NCI-H128 (cell line): ENCODE results near the gene LATS1.
"Not testable (repeated sequence)": the region's sequence is repeated elsewhere in the genome, so short reads cannot be mapped to it uniquely, and the experiment has no call there.

Source experiments
- DNase-seq: peaks from one replicate; lab custom pipeline; 2025; ENCODE audit not compliant: unreplicated experiment; lab: John Stamatoyannopoulos, UW

LATS1 gene

GRCh38 chr6:149728499-149729234 is 10.8 kb upstream of the LATS1 start:
- no peak for DNase-seq

- DNase-seq: no peak
Observed at GRCh38 chr6:149727793-149728498, 10.0 kb upstream of the LATS1 start.

DNA sequence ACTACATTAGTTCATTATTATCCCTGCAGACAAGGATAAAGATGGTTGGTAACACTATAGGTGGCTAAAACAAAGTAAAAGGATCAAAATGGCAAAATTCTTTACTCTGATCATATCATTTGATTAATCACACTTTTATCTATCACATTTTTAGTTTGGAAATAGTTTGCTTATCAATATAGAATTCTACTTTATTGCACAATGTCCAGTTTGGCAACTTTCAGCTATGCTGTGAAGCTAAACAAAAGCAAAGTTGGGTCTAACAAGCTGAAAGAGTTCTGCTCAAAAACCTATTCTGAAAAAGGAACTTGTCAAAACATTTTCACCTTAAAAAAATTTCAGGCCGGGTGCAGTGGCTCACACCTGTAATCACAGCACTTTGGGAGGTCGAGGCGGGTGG is 7.9 kb upstream of the LATS1 start:
- no peak for DNase-seq

DNA sequence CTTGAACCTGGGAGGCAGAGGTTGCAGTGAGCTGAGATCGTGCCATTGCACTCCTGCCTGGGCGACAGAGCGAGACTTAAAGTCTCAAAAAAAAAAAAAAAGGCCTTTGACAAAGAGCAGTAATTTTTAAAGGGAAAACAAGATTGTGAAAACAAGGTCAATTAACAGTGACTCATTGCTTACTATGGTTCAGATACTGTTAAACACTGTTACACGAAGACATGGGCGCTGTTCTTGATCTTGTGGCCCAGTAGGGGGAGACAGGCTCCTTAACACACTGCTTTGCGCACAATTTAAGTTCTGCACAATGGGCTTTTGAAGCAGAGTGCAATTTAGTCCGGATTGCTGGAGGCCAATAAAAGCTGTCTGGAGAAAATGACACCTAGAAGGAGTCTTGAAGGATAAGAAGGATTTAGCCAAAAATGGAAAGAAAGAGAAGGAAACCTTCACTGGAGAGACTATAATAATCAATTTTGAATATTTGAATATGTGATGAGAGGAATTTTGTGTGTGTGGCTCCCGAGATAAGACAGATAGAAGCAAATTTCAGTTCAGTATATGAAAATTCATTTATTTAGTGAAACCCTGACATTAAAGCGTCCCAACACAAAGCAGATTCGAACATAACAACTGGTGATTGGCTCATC is 6.0 kb upstream of the LATS1 start:
- DNase-seq: no peak

DNA sequence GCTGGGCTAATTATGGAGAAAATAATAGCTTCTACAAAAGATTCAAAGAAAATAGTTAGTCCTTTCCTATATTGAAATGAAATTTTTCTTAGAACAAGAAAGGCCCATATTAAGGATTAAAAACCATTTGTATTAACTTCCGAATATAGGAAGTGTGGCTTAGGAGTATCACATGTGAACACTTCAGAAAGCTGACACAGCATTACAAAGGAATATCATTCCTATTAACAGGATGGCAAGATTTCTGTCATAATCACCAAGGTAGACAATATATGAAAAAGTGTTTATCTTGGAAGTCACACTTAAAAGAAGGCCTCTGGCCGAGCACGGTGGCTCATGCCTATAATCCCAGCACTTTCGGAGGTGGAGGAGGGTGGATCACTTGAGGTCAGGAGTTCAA is 5.4 kb upstream of the LATS1 start:
- no peak for DNase-seq

- DNase-seq: no peak
Observed at GRCh38 chr6:149719531-149719930, 1.6 kb upstream of the LATS1 start.

- DNase-seq: peak; percentile 15
Observed at GRCh38 chr6:149717255-149717587, 680 bp downstream of the LATS1 start.

- no peak for DNase-seq
Observed at GRCh38 chr6:149716181-149716963, 1.5 kb downstream of the LATS1 start.

DNA sequence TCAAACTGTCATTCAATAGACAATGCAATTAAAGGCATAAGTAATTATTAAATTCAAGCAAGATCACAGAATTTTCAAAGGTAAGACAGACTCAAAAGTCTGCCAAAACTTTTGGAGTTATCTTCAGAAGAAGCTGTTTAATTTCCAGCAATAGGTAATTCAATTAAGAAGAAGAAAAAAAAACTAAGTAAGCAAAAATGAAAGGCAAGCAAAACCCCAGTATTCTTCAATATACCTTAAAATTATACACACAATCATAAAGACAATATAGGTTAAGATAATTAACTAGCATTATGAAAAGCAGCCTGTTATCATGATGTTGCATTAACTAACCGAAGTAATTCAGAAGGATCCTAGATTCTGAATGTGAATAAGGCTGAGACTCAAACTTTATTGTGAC is 3.5 kb downstream of the LATS1 start:
- no peak for DNase-seq

DNA sequence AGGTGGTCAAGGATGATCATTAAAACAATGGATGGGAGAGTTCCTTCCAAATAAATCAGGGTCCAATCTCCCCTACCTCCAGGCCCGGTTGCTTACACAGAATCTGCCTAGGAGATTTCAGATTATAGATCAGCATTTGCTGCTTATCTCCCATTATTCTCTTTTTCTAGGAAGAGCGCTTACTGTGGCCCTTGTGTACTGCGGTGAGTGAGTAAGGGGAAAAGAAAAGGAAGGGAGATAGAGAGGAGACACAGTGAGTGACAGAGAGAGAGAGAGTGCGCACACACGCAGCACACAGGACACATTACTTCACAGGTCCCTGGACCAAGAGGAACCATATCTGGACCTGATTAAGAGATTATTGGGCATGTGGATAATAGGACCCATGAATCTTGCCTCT is 6.2 kb downstream of the LATS1 start:
- DNase-seq: no peak

GRCh38 chr6:149701714-149702113 is 16.2 kb downstream of the LATS1 start:
- no peak for DNase-seq

DNA sequence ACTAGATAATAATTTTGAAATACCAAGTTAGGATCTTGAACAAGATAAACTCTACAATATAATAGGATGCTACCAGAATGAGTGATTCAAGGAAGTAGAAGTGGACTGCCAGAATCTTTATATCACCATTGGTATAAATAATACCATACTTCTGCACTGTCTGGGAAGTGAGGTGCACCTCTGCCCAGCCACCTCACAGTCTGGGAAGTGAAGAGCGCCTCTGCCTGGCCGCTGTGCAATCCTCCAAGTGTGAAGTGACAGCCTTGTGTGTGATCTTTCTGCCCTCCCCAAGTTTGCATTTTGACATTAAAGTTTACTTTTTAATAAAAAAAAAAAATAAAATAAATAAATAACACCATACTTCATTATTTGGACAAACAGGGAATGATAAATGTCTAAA is 18.8 kb downstream of the LATS1 start:
- DNase-seq: no peak

DNA sequence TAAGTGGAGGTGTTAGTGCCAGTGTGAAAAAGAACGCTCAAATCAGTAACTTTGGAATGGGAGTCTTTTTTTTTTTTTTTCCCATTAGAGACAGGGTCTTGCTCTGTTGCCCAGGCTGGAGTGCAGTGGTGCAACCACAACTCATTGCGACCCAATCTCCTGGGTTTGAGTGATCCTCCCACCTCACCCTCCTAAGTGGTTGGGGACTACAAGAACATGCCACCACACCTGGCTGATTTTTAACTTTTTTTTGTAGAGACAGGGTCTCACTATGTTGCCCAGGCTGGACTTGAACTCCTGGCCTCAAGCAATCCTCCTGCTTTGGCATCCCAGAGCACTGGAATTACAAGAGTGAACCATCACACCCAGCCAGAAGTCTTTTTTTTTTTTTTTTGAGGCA is 19.7 kb downstream of the LATS1 start:
- DNase-seq: no peak

- DNase-seq: no peak
Observed at GRCh38 chr6:149696901-149697300, 21.0 kb downstream of the LATS1 start.

- no peak for DNase-seq
Observed at GRCh38 chr6:149694921-149695320, 23.0 kb downstream of the LATS1 start.

DNA sequence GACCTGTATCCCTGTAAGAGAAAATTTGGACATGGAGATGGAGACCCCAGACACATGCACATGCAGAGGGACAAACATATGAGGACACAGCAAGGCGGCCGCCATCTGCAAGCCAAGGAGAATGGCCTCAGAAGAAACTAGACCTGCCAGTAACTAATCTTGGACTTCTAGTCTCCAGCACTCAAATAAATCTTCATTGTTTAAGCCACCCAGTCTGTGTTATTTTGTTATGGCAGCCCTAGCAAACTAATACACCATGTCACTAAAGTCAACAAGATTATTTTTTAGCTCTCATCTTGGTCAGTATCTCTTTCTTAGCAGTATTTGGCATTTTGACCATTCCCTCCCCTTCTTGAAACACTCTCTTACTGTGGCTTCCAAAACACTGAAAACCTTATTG is 26.7 kb downstream of the LATS1 start:
- no peak for DNase-seq

DNA sequence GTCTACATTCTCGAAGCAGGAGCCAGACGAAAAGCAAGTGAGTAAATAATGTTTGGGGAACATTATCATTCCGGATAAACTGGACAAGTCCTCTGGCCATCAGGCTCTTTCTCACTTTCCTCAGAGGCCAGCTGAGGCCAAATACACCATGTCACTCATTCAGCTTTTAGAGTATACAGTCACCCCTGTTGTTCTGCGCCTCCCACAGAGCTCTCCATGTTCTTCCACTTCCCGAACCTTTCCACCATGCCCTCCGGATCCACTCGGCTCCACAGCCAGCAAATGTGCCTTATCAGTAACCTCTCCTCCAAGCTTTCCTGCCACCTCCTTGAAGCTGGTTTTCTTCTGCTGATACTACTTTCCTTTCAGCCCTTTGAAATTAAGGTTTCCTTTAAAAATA is 31.7 kb downstream of the LATS1 start:
- DNase-seq: no peak

DNA sequence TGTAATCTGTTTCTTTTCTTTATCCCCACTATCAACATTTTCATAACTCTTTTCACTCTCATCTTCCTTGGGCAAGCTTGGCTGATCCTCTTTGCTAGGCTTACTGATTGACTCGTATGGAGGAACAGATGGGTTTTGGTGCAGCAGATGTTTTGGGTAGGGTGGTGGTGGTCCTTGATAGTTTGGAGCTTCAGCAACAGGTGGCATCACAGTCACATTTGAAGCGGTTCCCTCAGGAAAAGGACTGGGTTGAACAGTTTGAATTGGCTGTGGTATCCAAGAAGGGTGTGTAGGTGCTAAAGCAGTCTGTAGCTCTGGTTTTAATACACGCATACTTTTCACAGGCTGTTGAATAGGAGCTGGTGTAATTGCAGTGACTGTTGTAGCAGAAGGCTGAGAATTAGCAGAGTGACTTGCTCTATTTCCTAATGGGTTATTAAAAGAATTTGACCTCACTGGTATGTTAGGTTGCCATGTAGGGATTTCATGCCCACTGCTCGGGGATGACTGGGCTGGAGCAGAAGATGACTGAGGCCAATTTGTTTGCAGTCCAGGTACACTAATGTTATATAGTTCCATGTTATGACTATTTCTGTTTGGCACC is 34.5 kb downstream of the LATS1 start:
- DNase-seq: no peak

DNA sequence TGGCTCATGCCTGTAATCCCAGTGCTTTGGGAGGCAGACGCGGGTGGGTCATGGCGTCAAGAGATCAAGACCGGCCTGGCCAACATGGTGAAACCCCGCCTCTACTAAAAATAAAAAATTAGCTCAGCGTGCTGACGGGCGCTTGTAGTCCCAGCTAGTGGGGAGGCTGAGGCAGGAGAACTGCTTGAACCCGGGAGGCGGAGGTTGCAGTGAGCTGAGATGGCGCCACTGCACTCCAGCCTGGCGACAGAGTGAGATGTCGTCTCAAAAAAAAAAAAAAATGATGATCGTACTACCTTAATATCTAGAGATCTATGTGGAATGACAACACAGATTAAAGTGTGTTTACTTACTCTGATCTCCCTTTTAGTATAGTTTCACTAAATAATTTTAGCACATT is 36.1 kb downstream of the LATS1 start:
- not testable (repeated sequence) for DNase-seq

DNA sequence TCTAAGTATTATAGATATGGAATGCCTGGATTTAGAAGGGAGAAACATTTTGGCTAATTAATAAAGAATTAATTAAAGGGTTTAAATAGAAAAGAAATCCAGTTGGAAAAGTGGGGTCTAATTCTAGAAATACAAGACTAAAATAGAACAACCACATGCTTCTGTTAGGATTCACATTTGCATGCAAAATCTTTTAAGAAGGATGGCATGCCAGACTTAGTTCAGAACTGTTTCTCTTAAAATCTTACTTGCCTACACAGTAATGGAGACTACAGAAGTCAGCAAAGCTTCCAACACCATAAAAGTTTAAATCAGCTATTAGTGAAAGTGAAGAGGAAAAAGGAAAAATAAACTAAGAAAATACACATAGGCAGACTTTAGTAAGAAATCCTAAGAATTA is 36.7 kb downstream of the LATS1 start:
- no peak for DNase-seq

DNA sequence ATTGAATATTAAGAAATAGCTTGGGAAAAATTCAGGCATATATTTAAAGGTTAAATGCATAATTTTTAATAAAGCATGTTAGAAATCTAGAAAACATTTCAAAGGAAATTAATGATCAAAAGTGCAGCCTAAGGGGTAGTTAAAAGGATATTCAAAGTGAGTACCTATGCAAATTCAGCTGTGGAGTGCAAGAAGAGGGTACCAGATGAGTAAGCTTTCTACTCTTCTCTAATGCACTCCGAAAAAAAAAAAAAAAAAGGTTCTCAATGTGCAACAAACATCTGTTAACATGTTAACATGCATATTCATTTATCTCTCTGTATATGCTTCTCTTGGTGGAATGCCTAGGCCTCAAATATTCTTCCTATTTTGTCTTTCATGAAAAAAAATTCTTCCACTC is 37.4 kb downstream of the LATS1 start:
- DNase-seq: no peak
